Retinal pigment epithelial cell (primary cell): ENCODE measurements around the gene IGDCC3.

Experiments used
- DNase-seq: peaks from one replicate; pipeline ENCODE4 v3.0.0-alpha.2; 2010; ENCODE audit warnings: low read depth
- H3K4me3 ChIP-seq: 2 replicates; pipeline ENCODE4 v1.5.1; 2011; ENCODE audit warnings: mild to moderate bottlenecking, low read length, control low read depth, moderate library complexity
- CTCF ChIP-seq: conservative IDR thresholded peaks from 2 replicates; pipeline ENCODE4 v1.5.1; 2011; ENCODE audit warnings: low read depth, low read length, control low read depth, inconsistent platforms

IGDCC3 gene

GRCh38 chr15:65286704-65287519 lies 90.9 kb downstream of the IGDCC3 start, which contains the start of gene PARP16:
Gene PARP16, minus strand, starts transcription at chr15:65286883. Its CDS starts 457 bp downstream, at chr15:65286426.
- H3K4me3 ChIP-seq: peak within 1 kb of the TSS; percentile 71
- TF ChIP-seq CTCF: peak; percentile 42
- no peak for DNase-seq

GRCh38 chr15:65286069-65286703 lies 91.6 kb downstream of the IGDCC3 start:
- H3K4me3 ChIP-seq: peak overlapping the region; percentile 71
- DNase-seq: no peak
- TF ChIP-seq CTCF: no peak

DNA sequence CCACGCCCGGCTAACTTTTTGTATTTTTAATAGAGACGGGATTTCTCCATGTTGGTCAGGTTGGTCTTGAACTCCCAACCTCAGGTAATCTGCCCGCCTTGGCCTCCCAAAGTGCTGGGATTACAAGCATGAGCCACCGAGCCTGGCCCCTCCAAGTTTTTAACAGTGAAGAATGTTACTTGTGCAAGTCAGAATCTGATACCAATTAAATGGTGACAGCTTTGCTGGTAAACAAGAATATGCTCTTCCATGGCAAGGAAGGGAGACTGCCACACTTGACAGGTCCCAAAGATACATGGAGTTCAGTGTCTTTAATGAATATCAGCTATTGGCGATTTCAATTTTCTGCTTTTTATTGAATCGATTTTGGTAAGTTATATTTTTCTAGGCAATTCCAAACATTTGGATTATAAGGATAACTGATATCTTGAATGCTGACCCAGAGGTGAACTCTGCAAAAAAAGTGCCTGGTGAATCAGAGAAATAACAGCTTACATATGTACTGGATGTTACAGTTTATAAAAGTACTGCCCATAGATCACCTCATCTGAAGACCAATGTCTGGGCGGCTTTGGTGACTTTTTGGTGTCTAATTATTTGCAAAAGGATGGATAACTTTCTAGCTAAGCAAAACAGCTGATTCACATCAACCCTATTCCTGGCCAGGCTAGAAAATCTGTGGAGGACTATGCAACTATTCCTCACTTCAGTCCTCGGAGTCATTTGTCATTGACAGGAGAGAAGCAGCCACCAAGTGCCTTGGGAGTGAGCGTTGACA lies 92.3 kb downstream of the IGDCC3 start:
- no peak for TF ChIP-seq CTCF
- H3K4me3 ChIP-seq: peak overlapping the region; percentile 71
- no peak for DNase-seq

DNA sequence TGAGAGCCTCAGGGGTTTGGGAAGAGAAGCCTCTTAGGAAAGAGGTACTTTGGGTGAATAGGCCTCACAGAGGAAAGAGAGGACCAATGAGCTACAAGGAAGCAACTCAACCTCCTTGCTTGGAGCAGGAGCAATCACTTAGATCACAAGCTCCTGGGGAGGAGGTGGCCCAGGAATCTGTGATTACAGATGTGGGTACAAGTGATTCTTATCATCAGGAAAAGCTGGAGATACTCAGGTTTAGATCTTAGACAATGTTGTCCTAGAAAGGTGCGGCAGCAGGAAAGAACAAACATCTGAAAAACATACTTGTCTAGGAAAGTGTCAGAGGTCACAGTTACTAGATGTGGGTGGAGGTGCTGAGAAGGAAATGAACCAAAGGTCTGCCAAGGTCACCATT lies 99.3 kb downstream of the IGDCC3 start:
- no peak for DNase-seq
- TF ChIP-seq CTCF: no peak
- no peak overlapping the region for H3K4me3 ChIP-seq
